Fibroblast of gingiva (primary cell): ENCODE data around the gene TSC1.

Experiments
- DNase-seq: peaks from one replicate; pipeline ENCODE4 v3.0.0-alpha.2; 2011; ENCODE audit warnings: low read depth

TSC1 gene

GRCh38 chr9:132888151-132888550, 56.3 kb downstream of the TSC1 start:
- no peak for DNase-seq

- DNase-seq = no peak
Observed at GRCh38 chr9:132887181-132888120, 57.0 kb downstream of the TSC1 start.

- no peak for DNase-seq
Observed at GRCh38 chr9:132886334-132886725, 58.1 kb downstream of the TSC1 start.

- no peak for DNase-seq
Observed at GRCh38 chr9:132885720-132886333, 58.6 kb downstream of the TSC1 start.

- no peak for DNase-seq
Observed at GRCh38 chr9:132883349-132884294, 60.8 kb downstream of the TSC1 start.

- no peak for DNase-seq
Observed at GRCh38 chr9:132882616-132883015, 61.8 kb downstream of the TSC1 start.

GRCh38 chr9:132881826-132882225, 62.6 kb downstream of the TSC1 start:
- no peak for DNase-seq

- no peak for DNase-seq
Observed at GRCh38 chr9:132880324-132880661, 64.1 kb downstream of the TSC1 start.

GRCh38 chr9:132879457-132880323, 64.7 kb downstream of the TSC1 start:
- no peak for DNase-seq

GRCh38 chr9:132878695-132879456, 65.5 kb downstream of the TSC1 start, which contains the start of gene SPACA9:
Gene SPACA9, plus strand, starts transcription at chr9:132878898. Its CDS starts 5,050 bp downstream, at chr9:132883948.
- DNase-seq = peak; percentile 70

GRCh38 chr9:132877824-132878694, 66.4 kb downstream of the TSC1 start, which contains the start of gene AK8:
Gene AK8, minus strand, starts transcription at chr9:132878284. Its CDS starts 29 bp downstream, at chr9:132878255.
- DNase-seq = peak; percentile 75

GRCh38 chr9:132877458-132877823, 67.0 kb downstream of the TSC1 start:
- DNase-seq = no peak

GRCh38 chr9:132876849-132877248, 67.6 kb downstream of the TSC1 start:
- DNase-seq = no peak

- DNase-seq = no peak
Observed at GRCh38 chr9:132875159-132875558, 69.3 kb downstream of the TSC1 start.

- no peak for DNase-seq
Observed at GRCh38 chr9:132873403-132873802, 71.0 kb downstream of the TSC1 start.

GRCh38 chr9:132869266-132869665, 75.2 kb downstream of the TSC1 start:
- no peak for DNase-seq

GRCh38 chr9:132866898-132867297, 77.5 kb downstream of the TSC1 start:
- no peak for DNase-seq

GRCh38 chr9:132864691-132865090, 79.7 kb downstream of the TSC1 start:
- no peak for DNase-seq

GRCh38 chr9:132864277-132864676, 80.1 kb downstream of the TSC1 start:
- no peak for DNase-seq
